Fibroblast of villous mesenchyme (primary cell): ENCODE data around the gene ACADVL. TPM values are rescaled to one million over a fixed set of nuclear protein-coding genes. Genes with fewer than 3 reads are reported as not detected.
"Not testable (repeated sequence)": the region's sequence is repeated elsewhere in the genome, so short reads cannot be mapped to it uniquely, and the experiment has no call there.

ENCODE experiments used
- DNase-seq: peaks from one replicate; pipeline ENCODE4 v3.0.0-alpha.2; 2010; ENCODE audit warnings: low read depth
- H3K4me3 ChIP-seq: 2 replicates; pipeline ENCODE4 v1.5.1; 2011; ENCODE audit warnings: low read depth, mild to moderate bottlenecking, low read length
- total RNA-seq: library from RNA; depleted of rRNA; stranded (reverse); fragments of >200 nt; gene quantifications from 2 replicates; pipeline ENCODE4 v1.2.3, GENCODE V29; 2012
- TF ChIP-seq, protein P1 (sequence below): IDR thresholded peaks from 2 replicates; pipeline ENCODE4 v1.5.1; 2012; ENCODE audit warnings: low read depth, mild to moderate bottlenecking, low read length; ENCODE audit not compliant: insufficient read depth

The ACADVL gene
- total RNA-seq, 1 donor: 255 TPM

DNA sequence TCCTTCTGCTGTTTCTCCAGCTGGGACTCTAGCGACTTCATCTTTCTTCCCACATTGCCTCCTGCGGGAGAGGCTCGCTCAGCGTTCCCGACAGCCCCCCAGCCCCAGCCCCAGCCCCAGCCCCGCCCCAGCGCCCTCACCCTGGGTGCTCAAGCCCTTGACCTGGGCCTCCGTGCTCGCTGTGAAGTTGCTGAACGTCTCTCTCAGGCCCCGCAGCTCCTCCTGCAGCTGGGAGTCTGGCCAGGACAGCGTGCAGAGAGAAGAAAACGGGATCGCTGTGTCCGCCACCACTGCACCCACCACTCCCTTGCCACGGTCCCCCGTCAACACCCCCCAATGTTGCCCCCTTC lies 42.9 kb upstream of the ACADVL start:
- peak overlapping the region; percentile 65 for H3K4me3 ChIP-seq
- TF ChIP-seq, protein P1, sequence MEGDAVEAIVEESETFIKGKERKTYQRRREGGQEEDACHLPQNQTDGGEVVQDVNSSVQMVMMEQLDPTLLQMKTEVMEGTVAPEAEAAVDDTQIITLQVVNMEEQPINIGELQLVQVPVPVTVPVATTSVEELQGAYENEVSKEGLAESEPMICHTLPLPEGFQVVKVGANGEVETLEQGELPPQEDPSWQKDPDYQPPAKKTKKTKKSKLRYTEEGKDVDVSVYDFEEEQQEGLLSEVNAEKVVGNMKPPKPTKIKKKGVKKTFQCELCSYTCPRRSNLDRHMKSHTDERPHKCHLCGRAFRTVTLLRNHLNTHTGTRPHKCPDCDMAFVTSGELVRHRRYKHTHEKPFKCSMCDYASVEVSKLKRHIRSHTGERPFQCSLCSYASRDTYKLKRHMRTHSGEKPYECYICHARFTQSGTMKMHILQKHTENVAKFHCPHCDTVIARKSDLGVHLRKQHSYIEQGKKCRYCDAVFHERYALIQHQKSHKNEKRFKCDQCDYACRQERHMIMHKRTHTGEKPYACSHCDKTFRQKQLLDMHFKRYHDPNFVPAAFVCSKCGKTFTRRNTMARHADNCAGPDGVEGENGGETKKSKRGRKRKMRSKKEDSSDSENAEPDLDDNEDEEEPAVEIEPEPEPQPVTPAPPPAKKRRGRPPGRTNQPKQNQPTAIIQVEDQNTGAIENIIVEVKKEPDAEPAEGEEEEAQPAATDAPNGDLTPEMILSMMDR: no peak
- DNase-seq: no peak

DNA sequence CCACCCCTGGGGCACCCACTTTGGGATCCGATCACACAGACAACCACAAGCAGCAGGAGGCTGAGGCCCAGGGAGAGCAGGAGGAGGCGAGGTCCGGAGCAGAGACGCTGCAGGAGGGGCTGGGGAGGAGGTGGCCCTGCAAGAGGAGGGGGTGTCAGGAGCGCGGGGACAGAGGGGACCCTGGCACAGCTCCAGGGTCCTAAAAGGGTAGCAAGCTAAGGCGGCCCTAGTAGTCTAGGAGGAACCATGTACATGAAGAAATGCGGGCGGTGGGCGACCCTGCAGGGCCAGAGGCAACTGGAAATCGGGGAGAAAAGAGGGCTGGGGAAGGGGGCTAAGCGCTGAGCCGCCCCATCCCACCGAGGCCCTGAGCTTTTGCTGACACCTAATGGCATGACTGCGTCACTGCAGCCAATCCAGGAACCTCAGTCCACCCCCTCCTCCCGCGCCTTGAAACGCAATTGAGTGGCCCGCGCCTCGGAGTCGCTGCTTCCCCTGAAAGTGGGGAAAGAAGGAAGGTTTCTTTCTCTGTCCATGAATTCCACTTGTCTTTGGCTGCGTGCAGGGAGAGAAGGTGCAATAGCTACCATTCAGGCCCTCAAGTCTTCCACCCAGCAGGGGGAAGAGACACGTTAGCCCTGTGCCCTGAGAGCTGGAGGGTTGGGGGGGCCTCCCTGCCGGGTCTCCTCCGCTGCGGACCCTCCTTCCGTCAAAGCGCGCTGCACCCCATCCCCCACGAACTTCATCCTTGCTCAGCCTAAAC lies 42.4 kb upstream of the ACADVL start:
- peak; percentile 66 for DNase-seq
- peak overlapping the region; percentile 65 for H3K4me3 ChIP-seq
- TF ChIP-seq, protein P1: peak; percentile 75

DNA sequence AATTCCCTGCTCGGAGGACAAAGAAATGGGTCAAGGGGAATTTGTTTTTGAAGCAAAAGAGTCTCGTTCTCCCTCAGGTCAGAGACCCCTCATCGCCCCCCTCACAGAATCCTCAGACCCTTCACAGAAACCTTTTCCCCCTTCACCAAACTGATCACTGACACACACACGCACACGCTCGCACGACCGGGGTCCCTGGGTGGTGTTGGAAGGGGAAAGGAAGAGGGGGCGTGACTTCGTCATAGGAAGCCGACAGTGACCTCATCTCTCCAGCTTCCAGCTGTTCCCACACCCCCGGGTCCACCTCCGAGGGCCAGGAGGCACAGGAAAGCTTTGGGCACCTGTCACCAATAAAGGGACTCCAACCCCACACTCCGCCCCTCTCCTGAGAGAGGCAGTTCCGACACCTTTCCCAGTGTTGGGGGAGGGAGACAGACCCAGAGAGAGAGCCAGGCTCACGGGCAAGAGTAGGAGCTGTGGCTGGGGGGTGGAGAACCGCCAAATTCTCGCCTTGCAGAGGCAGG lies 41.7 kb upstream of the ACADVL start:
- TF ChIP-seq, protein P1: no peak
- peak overlapping the region; percentile 65 for H3K4me3 ChIP-seq
- peak; percentile 17 for DNase-seq

DNA sequence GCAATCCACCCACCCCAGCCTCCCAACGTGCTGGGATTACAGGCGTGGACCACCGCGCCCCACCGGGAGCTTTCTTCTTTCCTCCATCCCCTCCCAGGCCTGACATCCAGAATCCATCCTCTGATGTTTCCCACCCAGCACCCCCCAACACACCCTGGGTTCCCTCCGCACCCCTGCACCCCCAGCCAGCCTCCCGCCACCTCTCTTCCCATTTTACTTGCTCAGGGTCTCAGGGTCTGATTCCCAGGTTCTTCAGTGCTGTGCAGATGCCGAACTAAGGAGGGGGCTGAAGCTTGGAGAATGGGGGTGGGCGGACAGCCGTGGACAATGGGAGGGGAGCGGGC lies 40.8 kb upstream of the ACADVL start:
- DNase-seq: no peak
- TF ChIP-seq, protein P1: no peak
- H3K4me3 ChIP-seq: no peak overlapping the region

DNA sequence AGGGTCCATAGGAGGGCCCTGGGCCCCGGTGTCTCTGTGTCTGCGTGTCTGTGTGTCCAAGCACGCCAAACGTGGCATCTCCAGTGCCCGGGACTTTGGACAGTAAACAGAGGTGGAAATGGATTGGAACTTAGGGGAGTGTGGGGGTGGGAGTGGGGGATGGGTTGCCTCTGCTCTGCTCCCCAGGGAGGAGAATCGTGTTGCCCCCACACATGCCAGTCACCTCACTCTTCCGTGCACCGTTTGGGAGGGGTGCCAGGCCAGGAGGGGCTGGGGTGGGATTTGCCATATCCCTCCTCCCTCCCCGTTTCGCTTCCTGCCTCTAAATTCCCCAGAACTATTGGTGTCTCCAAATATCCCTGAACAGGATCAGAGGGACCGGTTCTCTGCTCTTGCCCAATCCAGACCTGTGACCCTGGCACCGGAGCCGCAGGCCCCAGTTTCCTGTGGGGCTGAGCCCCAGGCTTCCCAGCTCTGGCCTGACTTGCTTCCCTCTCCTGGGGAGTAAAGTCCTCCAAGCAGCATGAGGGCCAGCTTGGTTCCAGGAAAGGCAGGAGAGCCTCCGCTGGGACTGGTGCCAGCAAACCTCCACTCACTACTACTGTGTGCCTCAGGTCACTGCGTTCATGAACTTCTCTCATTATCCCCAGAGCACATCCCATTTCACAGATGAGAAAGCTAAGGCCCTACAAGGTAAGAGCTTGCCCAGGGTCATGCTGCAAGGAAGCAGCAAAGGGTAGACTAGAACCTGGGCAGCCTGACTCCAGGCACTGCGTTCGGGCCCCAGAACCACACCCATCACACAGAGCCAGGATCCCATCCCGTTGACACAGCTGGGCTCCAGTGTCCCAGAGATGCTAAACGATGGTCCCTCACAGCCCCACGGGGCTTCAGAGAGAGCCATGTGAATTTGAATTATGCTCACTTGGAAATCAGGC lies 40.2 kb upstream of the ACADVL start, which contains the start of gene ASGR1:
Gene ASGR1 (minus strand): TSS at position 54 of the 938 bp plus-strand sequence. CDS start 807 bp downstream, outside the sequence.
- TF ChIP-seq, protein P1: no peak
- H3K4me3 ChIP-seq: no peak within 1 kb of the TSS
- no peak for DNase-seq

DNA sequence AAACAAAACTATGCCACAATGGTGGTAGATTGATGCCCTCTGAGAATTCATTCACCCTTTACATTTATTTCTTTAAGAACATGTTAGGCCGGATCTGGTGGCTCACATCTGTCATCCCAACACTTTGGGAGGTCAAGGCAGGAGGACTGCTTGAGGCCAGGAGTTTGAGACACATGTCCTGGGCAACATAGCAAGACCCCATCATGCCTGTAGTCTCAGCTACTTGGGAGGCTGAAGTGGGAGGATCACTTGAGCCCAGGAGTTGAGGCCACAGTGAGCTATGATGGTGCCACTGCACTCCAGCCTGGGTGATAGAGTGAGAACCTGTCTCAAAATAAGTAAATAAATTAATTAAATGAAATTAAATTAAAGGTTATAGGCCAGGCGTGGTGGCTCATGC lies 37.6 kb upstream of the ACADVL start:
- H3K4me3 ChIP-seq, DNase-seq: not testable (repeated sequence)

DNA sequence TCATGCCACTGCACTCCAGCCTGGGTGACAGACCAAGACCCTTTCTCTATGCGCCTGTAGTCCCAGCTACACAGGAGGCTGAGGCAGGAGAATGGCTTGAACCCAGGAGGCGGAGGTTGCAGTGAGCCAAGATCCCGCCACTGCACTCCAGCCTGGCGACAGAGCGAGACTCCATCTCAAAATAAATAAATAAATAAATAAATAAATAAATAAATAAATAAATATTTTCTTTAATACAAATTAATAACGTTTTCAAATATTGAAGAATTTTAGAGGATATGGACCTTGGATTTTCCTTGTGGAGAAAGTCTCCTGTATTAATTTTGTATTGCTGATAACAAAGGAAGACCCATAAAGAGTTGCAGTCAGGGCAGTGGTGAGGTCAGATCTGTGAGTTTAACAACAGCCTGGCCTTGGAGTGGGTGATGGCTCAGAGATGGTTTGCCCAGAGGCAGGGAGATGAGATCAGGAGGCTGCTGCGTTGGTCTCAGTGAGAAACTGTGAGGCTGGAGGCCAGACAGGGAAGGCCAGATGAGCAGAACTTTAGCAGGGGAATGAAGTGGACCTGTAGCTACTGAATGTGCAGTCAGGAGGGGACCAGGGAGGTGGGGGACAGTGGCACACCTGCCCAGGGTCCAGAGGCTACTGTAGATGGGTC lies 36.2 kb upstream of the ACADVL start:
- TF ChIP-seq, protein P1: no peak
- no peak overlapping the region for H3K4me3 ChIP-seq
- no peak for DNase-seq
